ENCODE measurements around the gene NYAP1.
"Not testable (repeated sequence)": the region's sequence is repeated elsewhere in the genome, so short reads cannot be mapped to it uniquely, and the experiment has no call there.

GRCh38 chr7:100521909-100522593, 38.3 kb downstream of the NYAP1 start:
- TF ChIP-seq GABPA (IDR thresholded peaks at IDR 0.05; ENCODE audit: borderline replicate concordance, insufficient read depth, low read length); CTCF (IDR thresholded peaks at IDR 0.05; ENCODE audit: control extremely low read depth in 1 of 3, insufficient read depth in 1 of 3, low read depth in 1 of 3, low read length in 3 of 3); USF2 (IDR thresholded peaks at IDR 0.05; ENCODE audit: low read length); SP4 (IDR thresholded peaks at IDR 0.05; ENCODE audit: low read length); ZNF274 (IDR thresholded peaks at IDR 0.05; ENCODE audit: borderline replicate concordance, extremely low read depth, low read length); POLR2A (IDR thresholded peaks at IDR 0.05; ENCODE audit: control extremely low read depth in 1 of 2, low read depth in 2 of 2, low read length in 2 of 2); YY1 (IDR thresholded peaks at IDR 0.05; ENCODE audit: low read depth, low read length); EZH2 (IDR thresholded peaks at IDR 0.05; ENCODE audit: low read depth, low read length, severe bottlenecking); JUN (IDR thresholded peaks at IDR 0.05; ENCODE audit: low read depth, low read length); GTF2F1 (IDR thresholded peaks at IDR 0.05; ENCODE audit: borderline replicate concordance, low read depth, low read length); TAF1 (IDR thresholded peaks at IDR 0.05; ENCODE audit: low read depth, low read length); POLR2AphosphoS5 (IDR thresholded peaks at IDR 0.05; ENCODE audit: low read depth, low read length); SUZ12 (IDR thresholded peaks at IDR 0.05; ENCODE audit: low read length): not testable (repeated sequence)

Data from H1 (cell line).